Measurements from ENCODE around the gene TRIO.

- TF ChIP-seq CTCF (optimal IDR thresholded peaks at IDR 0.05 in 1 of 3, IDR thresholded peaks at IDR 0.05 in 1 of 3, conservative IDR thresholded peaks at IDR 0.05 in 1 of 3; ENCODE audit: extremely low read depth in 1 of 3, insufficient read depth in 2 of 3, low read length in 3 of 3) (no peak), EZH2 (IDR thresholded peaks at IDR 0.05; ENCODE audit: low read length) (no peak)
Measured at GRCh38 chr5:14386884-14387624, 243.9 kb downstream of the TRIO start.

All from keratinocyte (primary cell).